PFSK-1 (cell line): ENCODE results near the gene FAM9C.

Source experiments
- POLR2AphosphoS5 ChIP-seq: IDR thresholded peaks from 2 replicates; pipeline ENCODE4 v1.6.1; 2012; ENCODE audit warnings: low read depth, mild to moderate bottlenecking, control low read depth, low read length, moderate library complexity
- REST ChIP-seq, 2 experiments: IDR thresholded peaks; 2 replicates each; pipeline versions ENCODE4 v1.6.1 to v1.8.0; 2011 to 2012; ENCODE audit warnings: low read depth in 2 of 2, low read length in 2 of 2, control low read depth in 1 of 2, inconsistent platforms in 1 of 2, mild to moderate bottlenecking in 1 of 2, moderate library complexity in 1 of 2; ENCODE audit not compliant: insufficient read depth in 1 of 2
- SIN3A ChIP-seq: IDR thresholded peaks from 2 replicates; pipeline ENCODE4 v1.6.1; 2012; ENCODE audit warnings: mild to moderate bottlenecking, low read length, moderate library complexity, borderline replicate concordance; ENCODE audit not compliant: insufficient read depth

- TF ChIP-seq SIN3A (no peak), POLR2AphosphoS5 (no peak), REST (IDR thresholded peaks at IDR 0.05; ENCODE audit: insufficient read depth in 1 of 2, low read depth in 2 of 2, low read length in 2 of 2) (no peak)
These were observed 21.5 kb downstream of the FAM9C start for GRCh38 chrX:13022926-13023325.
